ENCODE results near the gene RFNG. TPM values are rescaled to one million over a fixed set of nuclear protein-coding genes. Genes with fewer than 3 reads are reported as not detected.
A peak's percentile ranks its signal among the peaks of the same experiment; 100 is the strongest.

Gene RFNG
- total RNA-seq, 1 donor from 2014 or later, result 21.0 TPM

- intact Hi-C loops (cut with DNase I), result loop anchor here (5.0 kb wide), 1 partner anchor 63 kb away; the partner anchor contains the start of gene FASN
- no peak for DNase-seq (ENCODE audit: low spot score)
Observed at GRCh38 chr17:82034371-82035011, 17.1 kb downstream of the RFNG start.

DNA sequence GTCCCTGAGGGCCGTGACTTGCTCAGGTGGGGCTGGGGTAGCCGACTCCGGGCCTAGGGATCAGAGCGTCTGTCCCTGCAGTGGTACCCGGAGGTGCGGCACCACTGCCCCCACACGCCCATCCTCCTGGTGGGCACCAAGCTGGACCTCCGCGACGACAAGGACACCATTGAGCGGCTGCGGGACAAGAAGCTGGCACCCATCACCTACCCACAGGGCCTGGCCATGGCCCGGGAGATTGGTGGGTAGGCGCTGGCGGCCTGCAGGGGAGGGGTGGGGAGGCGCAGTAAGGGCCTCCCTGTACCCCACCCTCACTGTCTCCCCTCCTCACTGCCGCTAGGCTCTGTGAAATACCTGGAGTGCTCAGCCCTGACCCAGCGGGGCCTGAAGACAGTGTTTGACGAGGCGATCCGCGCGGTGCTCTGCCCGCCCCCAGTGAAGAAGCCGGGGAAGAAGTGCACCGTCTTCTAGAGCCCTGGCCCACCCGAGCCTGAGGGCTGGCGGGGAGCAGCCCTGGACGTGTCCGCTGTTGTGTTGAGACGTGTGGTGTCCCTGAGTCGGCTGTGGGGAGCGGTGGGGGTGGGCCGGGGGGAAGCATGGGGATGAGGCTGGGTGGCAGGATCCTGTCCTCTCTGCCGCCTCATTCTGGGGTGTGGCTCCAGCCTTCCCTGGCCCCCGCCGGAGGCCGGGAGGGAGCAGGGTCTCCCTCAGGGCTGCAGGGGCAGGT, 18.1 kb downstream of the RFNG start:
- intact Hi-C loops (cut with DNase I), result no loop called here
- no peak for DNase-seq (ENCODE audit: low spot score)

DNA sequence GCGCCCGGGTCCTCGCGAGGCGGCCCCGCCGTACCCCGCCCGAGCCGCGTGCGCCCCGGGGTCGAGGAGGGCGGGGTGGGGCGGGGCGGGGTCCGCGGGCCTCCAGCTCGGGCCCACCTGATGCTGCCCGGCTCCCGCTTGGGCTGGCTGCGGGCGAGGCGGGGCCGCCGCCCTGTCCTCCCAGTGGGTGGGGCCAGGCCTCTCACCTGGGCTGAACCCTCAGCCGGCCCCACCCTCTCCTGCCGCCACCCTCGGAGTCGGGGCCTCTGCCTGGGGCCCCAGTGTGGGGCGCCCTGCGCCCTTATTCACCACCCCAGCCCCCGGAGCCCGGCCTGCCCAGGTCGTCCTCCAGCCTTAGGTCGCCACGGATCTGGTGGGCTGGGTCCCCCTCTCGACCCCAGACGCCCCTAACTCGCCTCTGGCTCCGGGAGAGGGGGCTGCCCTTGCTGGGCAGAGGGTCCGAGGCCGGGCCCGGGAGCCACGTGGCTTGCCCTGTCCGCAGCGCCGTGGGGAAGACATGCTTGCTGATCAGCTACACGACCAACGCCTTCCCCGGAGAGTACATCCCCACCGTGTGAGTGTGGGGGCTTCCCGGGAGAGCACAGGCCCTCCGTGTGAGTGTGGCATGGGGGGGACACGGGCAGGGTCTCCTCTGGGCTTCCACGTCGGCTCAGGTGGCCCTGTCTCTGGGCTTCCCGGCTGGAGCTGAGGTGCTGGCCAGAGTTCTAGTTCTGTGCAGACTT, 19.6 kb downstream of the RFNG start:
- DNase-seq (ENCODE audit: low spot score), result no peak
- intact Hi-C loops (cut with DNase I), result no loop called here

GRCh38 chr17:82031303-82031884, 20.2 kb downstream of the RFNG start, which contains the start of gene RAC3:
RAC3 (plus strand) TSS chr17:82031678; CDS start chr17:82031762, 84 bp downstream.
- intact Hi-C loops (cut with DNase I), result no loop called here

DNA sequence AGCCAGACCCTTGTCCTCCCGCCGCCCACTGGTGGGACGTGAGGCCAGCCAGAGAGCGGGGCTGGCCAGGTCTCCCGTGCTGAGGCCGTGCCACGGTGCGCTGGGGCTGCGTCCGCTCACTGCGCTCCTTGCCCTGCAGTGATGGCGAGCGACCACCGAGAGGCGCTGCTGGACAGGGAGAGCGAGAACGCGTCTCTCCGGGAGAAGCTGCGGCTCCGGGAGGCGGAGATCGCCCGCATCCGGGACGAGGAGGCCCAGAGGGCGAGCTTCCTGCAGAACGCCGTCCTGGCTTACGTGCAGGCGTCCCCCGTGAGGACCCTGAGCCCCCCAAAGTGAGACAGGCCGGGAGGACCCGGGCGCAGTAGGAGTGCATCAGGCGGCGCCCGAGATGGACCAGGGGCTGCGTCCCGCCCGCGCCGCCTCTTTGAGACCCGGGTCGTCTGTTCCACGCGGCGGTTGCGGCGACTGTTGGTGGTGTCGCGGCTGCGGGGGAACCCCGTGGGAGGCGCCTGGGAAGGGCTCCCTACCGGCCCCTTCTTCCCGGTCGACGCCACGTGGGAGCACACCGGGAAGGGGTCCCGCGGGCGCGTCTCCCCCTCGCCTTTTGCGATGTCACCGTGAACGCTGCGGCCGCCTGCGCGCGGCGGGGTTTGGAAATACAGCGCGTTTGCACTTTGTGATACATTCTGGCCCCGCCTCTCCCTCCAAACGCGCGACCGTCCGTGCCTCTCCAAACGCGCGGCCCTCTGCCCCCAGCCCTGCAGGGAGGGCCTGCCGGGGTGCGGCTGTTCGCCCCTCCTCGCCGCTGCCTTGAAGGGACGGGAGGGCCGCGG, 20.9 kb downstream of the RFNG start:
- peak; percentile 94 for DNase-seq (ENCODE audit: low spot score)
- intact Hi-C loops (cut with DNase I), result loop anchor here (1.0 kb wide), 1 partner anchor 124 kb away; no protein-coding TSS in a partner anchor

More at GRCh38 chr17:82031303-82031884, 20.2 kb downstream of the RFNG start, which contains the start of gene RAC3:
- DNase-seq (ENCODE audit: low spot score), result no peak

DNA sequence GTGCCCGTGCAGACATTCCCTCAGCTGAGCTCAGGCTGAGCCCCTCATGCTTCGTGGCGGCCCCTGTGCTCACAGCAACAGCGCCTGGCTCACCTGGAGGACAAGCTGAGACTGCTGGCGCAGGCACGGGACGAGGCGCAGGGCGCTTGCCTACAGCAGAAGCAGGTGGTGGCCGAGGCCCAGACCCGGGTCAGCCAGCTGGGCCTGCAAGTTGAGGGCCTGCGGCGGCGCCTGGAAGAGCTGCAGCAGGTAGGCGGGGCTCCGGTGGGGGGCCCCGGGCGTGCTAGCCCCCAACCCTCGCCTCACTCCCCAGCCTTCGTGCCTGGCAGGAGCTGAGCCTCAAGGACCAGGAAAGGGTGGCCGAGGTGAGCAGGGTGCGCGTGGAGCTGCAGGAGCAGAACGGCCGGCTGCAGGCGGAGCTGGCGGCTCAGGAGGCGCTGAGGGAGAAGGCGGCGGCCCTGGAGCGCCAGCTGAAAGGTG, 21.6 kb downstream of the RFNG start:
- intact Hi-C loops (cut with DNase I), result loop anchor here (1.0 kb wide), 1 partner anchor 124 kb away; no protein-coding TSS in a partner anchor
- no peak for DNase-seq (ENCODE audit: low spot score)

GRCh38 chr17:82029391-82029790, 22.2 kb downstream of the RFNG start:
- DNase-seq (ENCODE audit: low spot score), result no peak
- intact Hi-C loops (cut with DNase I), result no loop called here

- intact Hi-C loops (cut with DNase I), result no loop called here
- no peak for DNase-seq (ENCODE audit: low spot score)
Observed at GRCh38 chr17:82028966-82029365, 22.6 kb downstream of the RFNG start.

GRCh38 chr17:82028246-82028645, 23.4 kb downstream of the RFNG start:
- DNase-seq (ENCODE audit: low spot score), result no peak
- intact Hi-C loops (cut with DNase I), result no loop called here

- no peak for DNase-seq (ENCODE audit: low spot score)
- intact Hi-C loops (cut with DNase I), result no loop called here
Observed at GRCh38 chr17:82025401-82026107, 26.1 kb downstream of the RFNG start.

- intact Hi-C loops (cut with DNase I), result loop anchor here (5.0 kb wide), 1 partner anchor 48 kb away; the partner anchor contains the start of gene ASPSCR1
- no peak for DNase-seq (ENCODE audit: low spot score)
Observed at GRCh38 chr17:82024859-82025258, 26.8 kb downstream of the RFNG start.

DNA sequence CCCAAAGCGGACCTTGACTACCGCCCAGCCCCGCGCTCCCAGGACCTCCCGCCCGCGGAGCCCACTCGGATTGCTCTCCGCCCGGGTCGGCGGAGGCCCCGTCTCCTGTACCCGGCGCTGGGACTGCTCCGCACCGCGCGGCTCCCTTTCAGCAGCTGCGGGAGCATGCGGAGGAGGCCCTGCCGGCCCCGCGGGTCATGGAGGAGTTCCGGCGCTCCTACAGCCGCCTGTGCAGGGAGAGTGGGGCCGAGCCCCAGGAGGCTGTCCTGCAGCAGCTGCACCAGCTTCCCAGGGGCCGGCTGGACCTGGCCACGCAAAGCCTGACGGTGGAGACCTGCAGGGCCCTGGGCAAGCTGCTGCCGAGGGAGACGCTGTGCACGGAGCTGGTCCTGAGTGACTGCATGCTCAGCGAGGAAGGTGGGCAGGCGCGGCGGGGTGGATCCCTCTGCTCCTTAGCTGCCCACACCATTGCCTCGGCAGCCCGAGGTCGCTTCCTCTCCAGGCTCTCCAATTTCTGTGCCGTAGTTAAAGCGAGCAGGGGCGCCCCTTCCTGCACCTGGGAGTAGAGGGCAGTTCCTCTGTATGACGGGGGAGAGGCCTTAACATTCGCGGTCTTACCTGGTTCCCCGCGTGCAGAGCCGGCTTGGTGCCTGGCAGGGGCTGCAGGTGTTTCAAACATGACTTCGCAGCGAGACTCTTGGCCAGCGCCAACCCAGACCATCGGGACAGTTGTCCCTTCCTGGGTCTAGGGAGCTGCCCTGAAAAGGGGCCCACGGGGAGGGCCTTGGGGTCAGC, 28.0 kb downstream of the RFNG start:
- DNase-seq (ENCODE audit: low spot score), result no peak
- intact Hi-C loops (cut with DNase I), result loop anchor here (5.0 kb wide), 1 partner anchor 46 kb away; the partner anchor contains the start of gene ASPSCR1

DNA sequence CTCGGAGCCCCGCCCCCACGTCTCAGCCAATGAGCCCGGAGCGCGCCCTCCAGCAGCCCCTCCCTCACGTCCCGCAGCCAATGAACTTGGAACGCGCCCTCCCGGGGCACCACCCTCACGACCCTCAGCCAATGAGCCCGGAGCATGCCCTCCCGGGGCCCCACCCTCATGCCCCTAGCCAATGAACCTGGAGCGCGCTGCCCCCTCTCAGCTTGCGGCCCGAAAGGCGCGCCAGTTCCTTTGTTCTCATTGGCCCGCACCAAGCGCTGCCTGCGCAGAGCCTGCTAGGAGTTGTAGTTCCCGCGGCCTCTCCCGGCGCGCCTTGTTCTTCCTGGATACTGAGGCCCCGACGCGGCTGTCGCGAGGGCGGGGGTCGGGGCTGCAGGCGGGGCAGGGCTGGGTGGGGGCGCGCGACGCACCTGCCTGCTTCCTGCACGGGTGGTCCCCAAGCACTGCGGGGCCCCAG, 28.6 kb downstream of the RFNG start, which contains the start of gene LRRC45:
Gene LRRC45 (plus strand): TSS at position 325 of the 466 bp plus-strand sequence. CDS start 339 bp downstream, outside the sequence.
- intact Hi-C loops (cut with DNase I), result loop anchor here (5.0 kb wide), 1 partner anchor 46 kb away; the partner anchor contains the start of gene ASPSCR1
- peak; percentile 100 for DNase-seq (ENCODE audit: low spot score)

DNA sequence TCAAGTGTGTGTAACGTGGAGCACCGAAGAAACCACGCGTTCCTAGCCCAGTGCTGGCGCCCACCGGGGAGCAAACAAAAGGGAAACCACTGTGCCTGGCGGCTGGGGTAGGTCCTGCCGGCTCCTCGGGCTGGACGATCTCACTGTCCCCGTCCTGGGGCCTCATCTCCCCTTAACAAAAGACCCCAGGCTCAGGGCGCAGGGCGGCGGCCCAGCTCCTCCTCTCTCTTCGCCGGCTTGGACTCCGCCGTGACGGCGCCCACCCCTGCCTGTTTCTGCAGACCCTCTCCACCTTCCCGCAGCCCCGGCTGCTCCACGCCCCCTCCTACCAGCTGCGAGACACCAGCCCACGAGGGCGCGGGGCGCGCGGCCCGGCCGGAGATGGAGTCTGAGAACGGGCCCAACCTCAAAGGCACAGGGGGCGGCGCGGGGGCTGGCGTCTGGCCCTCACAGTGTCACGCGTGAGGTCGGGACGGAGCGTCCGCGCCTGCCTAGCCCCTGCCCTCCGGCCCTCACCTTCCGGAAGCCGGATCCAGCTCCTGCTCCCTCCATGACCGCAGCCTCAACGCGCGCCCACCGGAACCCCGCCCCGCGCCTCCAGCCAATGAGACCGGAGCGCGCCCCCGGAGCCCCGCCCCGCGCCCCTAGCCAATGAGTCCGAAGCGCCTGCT, 29.2 kb downstream of the RFNG start, which contains the start of gene CENPX:
Gene CENPX (minus strand): TSS at position 569 of the 671 bp plus-strand sequence. CDS start 17 bp downstream, at position 552.
- intact Hi-C loops (cut with DNase I), result loop anchor here (5.0 kb wide), 1 partner anchor 45 kb away; the partner anchor contains the start of gene ASPSCR1
- no peak for DNase-seq (ENCODE audit: low spot score)

- no peak for DNase-seq (ENCODE audit: low spot score)
- intact Hi-C loops (cut with DNase I), result loop anchor here (1.0 to 5.0 kb wide), 2 partner anchors 45 to 63 kb away; partner anchors contain the start of gene ASPSCR1
Observed at GRCh38 chr17:82021900-82022309, 29.7 kb downstream of the RFNG start.
